Measurements from ENCODE around the gene ATP6V0C.

Gene ATP6V0C

DNA sequence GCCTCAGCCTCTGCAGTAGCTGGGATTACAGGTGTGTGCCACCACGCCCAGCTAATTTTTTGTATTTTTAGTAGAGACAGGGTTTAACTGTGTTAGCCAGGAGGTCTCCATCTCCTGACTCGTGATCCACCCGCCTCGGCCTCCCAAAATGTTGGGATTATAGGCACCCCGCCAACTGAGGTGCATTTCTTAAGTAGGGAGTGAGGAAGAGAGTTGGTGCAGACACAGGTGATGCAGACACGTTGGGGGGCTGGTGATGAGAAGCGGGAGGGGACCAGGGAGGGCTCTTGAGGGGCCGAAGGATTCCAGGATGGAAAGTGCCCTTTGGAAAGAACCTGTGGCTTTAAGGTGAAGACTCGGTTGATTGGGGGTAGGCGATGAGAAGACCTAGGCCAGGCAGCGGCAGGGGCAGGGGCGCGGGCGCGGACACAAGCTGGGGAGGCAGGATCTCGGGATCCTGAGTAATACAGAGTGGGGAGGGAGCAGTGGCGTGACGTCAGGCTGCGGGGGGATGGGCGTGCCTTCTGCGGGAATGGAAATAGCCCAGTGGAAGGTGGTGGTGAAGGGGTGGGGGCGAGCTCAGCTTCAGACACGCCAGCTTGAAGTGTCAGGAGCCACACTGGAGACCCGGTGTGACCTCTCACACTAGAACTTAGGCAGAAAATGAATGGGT, 2.5 kb upstream of the ATP6V0C start:
- H3K27me3 ChIP-seq (ENCODE audit: control insufficient read depth, low read length) = no peaks in the 10 kb centered on the region
- H4K20me1 ChIP-seq (ENCODE audit: control insufficient read depth, insufficient read depth, low read depth, low read length) = peaks cover 10% of the 10 kb centered on the region; the same call in 1 of the 2 replicates
- H3F3A ChIP-seq (ENCODE audit: control insufficient read depth, insufficient read depth) = peaks cover 11% of the 10 kb centered on the region; the same call in 1 of the 2 replicates
- H3K4me3 ChIP-seq (ENCODE audit: low read length) = no peak overlapping the region
- peaks cover 9% of the 10 kb centered on the region for H3K36me3 ChIP-seq (ENCODE audit: control insufficient read depth, low read length)
- H3K4me1 ChIP-seq (ENCODE audit: control insufficient read depth, low read length) = peaks cover 74% of the 10 kb centered on the region
- no peaks in the 10 kb centered on the region for H3K9me2 ChIP-seq (replicated peaks; ENCODE audit: control insufficient read depth, low read length)
- H3K4me2 ChIP-seq (ENCODE audit: low read length) = no peak overlapping the region
- H3K27ac ChIP-seq (ENCODE audit: low read depth, low read length) = no peak overlapping the region
- TF ChIP-seq EZH2phosphoT487 (IDR thresholded peaks at IDR 0.05; ENCODE audit: borderline replicate concordance, low read length) = no peak
- TF ChIP-seq, protein P1, sequence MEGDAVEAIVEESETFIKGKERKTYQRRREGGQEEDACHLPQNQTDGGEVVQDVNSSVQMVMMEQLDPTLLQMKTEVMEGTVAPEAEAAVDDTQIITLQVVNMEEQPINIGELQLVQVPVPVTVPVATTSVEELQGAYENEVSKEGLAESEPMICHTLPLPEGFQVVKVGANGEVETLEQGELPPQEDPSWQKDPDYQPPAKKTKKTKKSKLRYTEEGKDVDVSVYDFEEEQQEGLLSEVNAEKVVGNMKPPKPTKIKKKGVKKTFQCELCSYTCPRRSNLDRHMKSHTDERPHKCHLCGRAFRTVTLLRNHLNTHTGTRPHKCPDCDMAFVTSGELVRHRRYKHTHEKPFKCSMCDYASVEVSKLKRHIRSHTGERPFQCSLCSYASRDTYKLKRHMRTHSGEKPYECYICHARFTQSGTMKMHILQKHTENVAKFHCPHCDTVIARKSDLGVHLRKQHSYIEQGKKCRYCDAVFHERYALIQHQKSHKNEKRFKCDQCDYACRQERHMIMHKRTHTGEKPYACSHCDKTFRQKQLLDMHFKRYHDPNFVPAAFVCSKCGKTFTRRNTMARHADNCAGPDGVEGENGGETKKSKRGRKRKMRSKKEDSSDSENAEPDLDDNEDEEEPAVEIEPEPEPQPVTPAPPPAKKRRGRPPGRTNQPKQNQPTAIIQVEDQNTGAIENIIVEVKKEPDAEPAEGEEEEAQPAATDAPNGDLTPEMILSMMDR (IDR thresholded peaks at IDR 0.05; ENCODE audit: low read depth, low read length, poor library complexity, severe bottlenecking) = no peak
- no peaks in the 10 kb centered on the region for H3K9me3 ChIP-seq (ENCODE audit: control insufficient read depth, insufficient read depth, low read length)
- H3K79me2 ChIP-seq (ENCODE audit: control insufficient read depth, low read length) = peaks cover 25% of the 10 kb centered on the region

DNA sequence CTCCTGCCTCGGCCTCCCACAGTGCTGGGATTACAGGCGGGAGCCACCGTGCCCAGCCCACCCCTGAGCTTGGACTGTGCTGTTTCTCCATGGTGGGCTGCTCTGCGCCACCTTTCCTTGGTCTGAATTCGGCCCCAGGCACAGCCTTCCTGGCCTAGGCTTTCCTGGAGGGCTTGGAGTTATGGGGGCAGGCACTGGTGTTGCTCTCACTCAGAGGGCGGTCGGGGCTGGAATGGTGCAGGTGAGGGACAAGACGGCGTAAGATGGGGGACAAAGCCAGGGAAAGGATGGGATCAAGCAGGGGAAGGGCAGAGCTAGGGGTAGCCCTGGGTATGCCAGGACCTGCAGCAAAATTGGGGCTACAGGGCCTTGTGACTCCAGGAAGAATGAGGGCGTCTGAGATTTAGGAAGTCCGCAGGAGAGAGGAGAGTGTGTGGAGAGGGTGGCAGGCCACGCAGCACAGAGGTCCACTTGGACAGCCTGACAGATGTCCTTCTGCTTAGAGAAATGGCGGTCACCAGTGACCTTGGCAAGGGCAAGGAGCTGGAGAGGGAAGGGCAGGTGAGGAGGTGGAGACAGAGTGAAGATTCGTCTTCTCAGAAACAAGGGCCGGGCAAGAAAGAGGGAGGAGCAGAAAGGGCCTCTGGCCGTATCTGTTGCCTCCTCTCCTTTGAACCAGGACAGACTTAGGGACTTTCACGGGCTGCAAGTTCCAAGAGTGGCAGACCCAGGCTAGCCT, 1.6 kb upstream of the ATP6V0C start:
- TF ChIP-seq, protein P1 (IDR thresholded peaks at IDR 0.05; ENCODE audit: low read depth, low read length, poor library complexity, severe bottlenecking) = no peak
- TF ChIP-seq EZH2phosphoT487 (IDR thresholded peaks at IDR 0.05; ENCODE audit: borderline replicate concordance, low read length) = no peak
- H3K27ac ChIP-seq (ENCODE audit: low read depth, low read length) = peak overlapping the region; percentile 66; the same call in 1 of the 2 replicates
- H3K4me2 ChIP-seq (ENCODE audit: low read length) = peak overlapping the region; percentile 78
- H3K4me1 ChIP-seq (ENCODE audit: control insufficient read depth, low read length) = peaks cover 73% of the 10 kb centered on the region
- H3F3A ChIP-seq (ENCODE audit: control insufficient read depth, insufficient read depth) = peaks cover 11% of the 10 kb centered on the region; the same call in 1 of the 2 replicates
- no peak overlapping the region for H3K4me3 ChIP-seq (ENCODE audit: low read length)
- peaks cover 13% of the 10 kb centered on the region for H3K36me3 ChIP-seq (ENCODE audit: control insufficient read depth, low read length)
- H3K9me2 ChIP-seq (replicated peaks; ENCODE audit: control insufficient read depth, low read length) = no peaks in the 10 kb centered on the region
- no peaks in the 10 kb centered on the region for H3K9me3 ChIP-seq (ENCODE audit: control insufficient read depth, insufficient read depth, low read length)
- peaks cover 10% of the 10 kb centered on the region; the same call in 1 of the 2 replicates for H4K20me1 ChIP-seq (ENCODE audit: control insufficient read depth, insufficient read depth, low read depth, low read length)
- H3K27me3 ChIP-seq (ENCODE audit: control insufficient read depth, low read length) = no peaks in the 10 kb centered on the region
- peaks cover 34% of the 10 kb centered on the region for H3K79me2 ChIP-seq (ENCODE audit: control insufficient read depth, low read length)

DNA sequence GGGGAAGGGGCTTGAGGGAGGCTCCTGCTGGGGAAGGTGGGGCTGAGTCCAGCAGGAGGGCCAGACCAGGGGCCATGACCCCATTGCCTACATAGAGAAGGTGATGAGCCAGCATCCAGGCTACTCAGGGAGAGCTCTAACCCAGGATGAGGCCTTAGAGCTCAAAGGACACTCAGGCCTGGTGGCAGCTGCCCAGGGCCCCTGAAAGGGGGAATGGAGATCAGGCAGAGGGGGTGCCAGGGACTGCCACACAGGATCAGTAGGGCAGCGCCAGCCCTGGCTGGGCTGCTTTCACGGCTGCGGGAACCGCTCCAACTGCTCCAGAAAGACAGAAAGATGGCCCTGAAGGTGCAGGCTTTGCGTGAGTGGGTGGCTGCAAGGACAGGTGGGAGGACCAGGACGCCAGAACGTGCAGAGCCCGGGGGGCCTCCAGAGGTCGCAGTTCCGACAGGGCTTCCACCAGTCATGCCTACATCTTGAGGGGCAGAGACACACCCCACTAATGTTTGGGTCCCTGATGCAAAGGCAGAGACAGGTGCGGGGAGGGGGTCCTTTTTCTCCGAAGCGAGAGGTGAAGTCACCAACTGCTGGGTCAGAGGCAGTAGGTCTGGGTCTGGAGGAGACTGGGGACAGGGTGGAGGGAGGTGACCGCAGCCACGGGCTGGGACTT, 882 bp upstream of the ATP6V0C start:
- peaks cover 41% of the 10 kb centered on the region for H3K79me2 ChIP-seq (ENCODE audit: control insufficient read depth, low read length)
- peak overlapping the region; percentile 66 for H3K27ac ChIP-seq (ENCODE audit: low read depth, low read length)
- H3K4me2 ChIP-seq (ENCODE audit: low read length) = peak overlapping the region; percentile 78
- TF ChIP-seq, protein P1 (IDR thresholded peaks at IDR 0.05; ENCODE audit: low read depth, low read length, poor library complexity, severe bottlenecking) = peak; percentile 78
- TF ChIP-seq EZH2phosphoT487 (IDR thresholded peaks at IDR 0.05; ENCODE audit: borderline replicate concordance, low read length) = no peak
- H3K27me3 ChIP-seq (ENCODE audit: control insufficient read depth, low read length) = no peaks in the 10 kb centered on the region
- H3F3A ChIP-seq (ENCODE audit: control insufficient read depth, insufficient read depth) = peaks cover 6% of the 10 kb centered on the region; the same call in 1 of the 2 replicates
- peaks cover 13% of the 10 kb centered on the region for H3K36me3 ChIP-seq (ENCODE audit: control insufficient read depth, low read length)
- H3K9me2 ChIP-seq (replicated peaks; ENCODE audit: control insufficient read depth, low read length) = no peaks in the 10 kb centered on the region
- H3K9me3 ChIP-seq (ENCODE audit: control insufficient read depth, insufficient read depth, low read length) = no peaks in the 10 kb centered on the region
- H4K20me1 ChIP-seq (ENCODE audit: control insufficient read depth, insufficient read depth, low read depth, low read length) = peaks cover 10% of the 10 kb centered on the region; the same call in 1 of the 2 replicates
- H3K4me3 ChIP-seq (ENCODE audit: low read length) = peak overlapping the region; percentile 91
- peaks cover 69% of the 10 kb centered on the region for H3K4me1 ChIP-seq (ENCODE audit: control insufficient read depth, low read length)

All from DOHH2 (cell line).